A204.1 (cell line): ENCODE data around the gene PPP1R13B.

Source experiments
- FAIRE-seq: peaks from 2 replicates; lab custom pipeline; 2012; peaks lifted over from hg19 to GRCh38; lab: Jason Lieb, UNC

Gene PPP1R13B

DNA sequence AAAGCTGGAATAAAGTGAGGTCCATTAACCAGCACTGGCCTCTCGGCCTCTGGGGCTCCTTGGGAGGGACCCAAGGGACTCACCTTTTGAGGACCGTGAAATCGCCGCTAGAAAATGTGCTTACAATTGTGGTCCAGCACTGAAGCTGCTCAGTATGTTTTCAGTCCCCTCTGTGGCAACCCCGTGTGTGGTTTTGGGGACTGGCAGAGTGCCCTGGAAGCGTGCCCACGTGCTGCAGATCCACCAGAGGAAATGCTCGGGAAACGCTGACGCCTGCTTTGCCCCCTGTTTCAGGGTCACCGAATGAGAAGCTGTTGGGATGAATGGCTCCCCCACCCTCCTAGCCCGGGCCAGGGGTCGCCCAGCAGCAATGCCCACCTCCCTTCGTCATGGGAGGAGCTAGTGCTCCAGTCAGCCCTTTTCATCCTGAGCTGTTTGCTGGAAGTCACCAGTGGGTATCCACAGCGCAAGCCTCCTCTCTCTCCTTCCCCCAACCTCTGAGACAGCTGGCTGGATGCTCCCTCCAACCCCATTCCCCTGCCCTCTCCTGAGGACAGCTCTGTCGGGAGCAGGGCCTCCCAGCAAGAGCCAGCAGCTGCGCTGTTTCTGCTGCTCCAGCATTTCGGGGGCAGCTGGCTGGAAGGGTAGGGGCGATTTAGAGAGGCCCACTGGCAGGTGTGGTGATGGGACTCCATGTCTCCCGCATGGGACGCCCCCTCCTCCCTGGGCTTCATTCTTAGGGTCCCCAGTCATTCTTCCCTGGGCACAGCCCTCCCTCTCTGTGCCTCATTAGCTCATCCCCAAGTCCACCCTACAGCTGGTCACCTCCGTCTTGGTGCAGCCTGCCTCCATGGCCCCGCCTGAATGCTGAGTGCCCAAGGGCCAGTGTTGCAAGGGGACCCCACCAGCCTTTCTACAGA lies 33.2 kb upstream of the PPP1R13B start:
- FAIRE-seq: no peak

GRCh38 chr14:103879570-103880347 lies 32.4 kb upstream of the PPP1R13B start:
- FAIRE-seq: no peak

- FAIRE-seq: no peak
These were observed 31.8 kb upstream of the PPP1R13B start for GRCh38 chr14:103879118-103879569.

DNA sequence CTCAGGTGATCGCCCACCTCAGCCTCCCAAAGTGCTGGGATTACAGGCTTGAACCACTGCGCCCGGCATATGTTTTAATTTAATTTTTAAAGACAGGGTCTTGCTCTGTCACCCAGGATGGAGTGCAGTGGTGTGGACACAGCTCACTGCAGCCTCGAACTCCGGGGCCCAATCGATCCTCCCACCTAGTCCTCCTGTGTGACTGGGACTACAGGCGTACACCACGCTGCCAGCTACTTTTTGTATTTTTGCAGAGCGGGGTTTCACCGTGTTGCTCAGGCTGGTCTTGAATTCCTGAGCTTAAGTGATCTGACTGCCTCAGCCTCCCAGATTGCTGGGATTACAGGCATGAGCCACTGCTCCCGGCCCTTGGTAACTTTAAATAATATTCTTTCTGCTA lies 30.8 kb upstream of the PPP1R13B start:
- no peak for FAIRE-seq

GRCh38 chr14:103875010-103875409 lies 27.6 kb upstream of the PPP1R13B start:
- FAIRE-seq: no peak

- FAIRE-seq: no peak
These were observed 25.2 kb upstream of the PPP1R13B start for GRCh38 chr14:103872481-103873113.

DNA sequence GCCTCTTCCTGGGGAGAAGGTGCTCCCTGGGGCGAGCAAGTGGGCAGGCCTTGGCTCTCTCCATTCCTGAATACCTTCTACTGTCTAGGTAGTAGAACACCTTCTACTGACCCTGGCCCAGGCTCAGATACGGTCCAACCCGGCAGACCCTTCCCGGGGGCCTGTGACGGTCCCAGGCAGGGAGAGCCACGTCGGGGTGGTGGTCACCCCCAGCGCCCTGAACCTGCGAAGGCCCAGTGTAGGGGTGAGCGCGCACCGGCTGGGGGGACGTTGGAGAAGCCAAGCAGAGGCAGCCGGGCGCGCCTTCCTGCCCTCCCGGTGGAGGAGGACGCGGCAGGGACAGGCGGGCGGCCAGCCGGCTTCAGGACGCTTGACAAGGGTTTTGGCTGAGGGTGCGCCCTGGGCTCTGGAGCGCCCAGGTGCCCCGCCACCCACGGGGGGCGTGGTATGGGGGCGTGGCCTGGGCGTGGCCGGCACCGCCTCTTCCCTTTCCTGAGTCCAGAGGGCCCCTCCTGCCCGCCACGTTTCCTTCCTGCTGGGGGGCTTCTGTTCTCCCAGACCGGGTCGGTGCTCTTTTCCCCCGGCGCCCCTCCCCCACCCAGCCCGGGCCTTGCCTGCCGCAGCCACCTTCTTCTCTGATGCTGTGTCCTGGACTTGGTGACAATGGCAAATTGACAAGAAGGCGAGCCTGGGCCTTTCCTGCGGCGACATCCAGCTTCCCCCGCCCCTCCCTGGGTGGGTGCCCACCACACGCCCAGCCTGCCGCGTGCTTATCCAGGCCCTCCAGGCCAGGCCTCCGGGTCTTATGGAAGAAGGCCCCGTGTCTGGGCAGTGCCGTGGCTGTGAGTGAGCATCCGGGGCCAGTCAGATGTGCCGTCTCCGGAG lies 24.5 kb upstream of the PPP1R13B start:
- FAIRE-seq: no peak

DNA sequence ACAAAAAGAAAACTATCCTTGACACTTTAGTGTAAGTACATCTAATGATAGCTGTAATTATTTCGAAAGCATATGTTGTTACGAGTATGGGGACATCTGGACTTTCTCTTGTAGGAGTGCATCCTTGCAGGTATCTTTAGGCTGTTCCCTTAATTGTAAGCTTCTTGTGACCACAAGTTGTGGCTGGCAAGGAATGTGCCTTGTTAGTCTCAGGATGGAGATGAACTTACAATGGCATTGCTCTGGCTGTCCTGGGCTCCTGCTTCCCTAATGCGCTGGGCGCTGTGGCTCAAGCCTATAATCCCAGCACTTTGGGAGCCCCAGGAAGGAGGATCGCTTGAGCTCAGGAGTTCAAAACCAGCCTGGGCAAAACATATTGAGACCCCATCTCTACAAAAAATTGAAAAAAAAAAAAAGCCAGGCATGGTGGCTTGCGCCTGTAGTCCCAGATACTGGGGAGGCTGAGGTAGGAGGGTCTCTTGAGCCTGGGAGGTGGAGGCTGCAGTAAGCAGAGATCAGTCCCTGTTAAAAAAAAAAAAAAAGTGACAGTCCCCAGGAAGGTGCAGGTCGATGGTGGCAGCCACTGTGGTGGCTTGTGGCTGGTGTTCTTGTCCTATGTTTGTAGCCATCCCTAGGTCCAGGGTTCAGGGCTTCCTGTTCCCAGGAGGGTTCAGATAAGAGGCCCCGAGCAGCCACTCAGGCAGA lies 23.7 kb upstream of the PPP1R13B start:
- no peak for FAIRE-seq

GRCh38 chr14:103870144-103870876 lies 22.9 kb upstream of the PPP1R13B start:
- FAIRE-seq: no peak

- no peak for FAIRE-seq
These were observed 22.2 kb upstream of the PPP1R13B start for GRCh38 chr14:103869406-103870143.

- FAIRE-seq: no peak
These were observed 21.0 kb upstream of the PPP1R13B start for GRCh38 chr14:103868242-103868897.

GRCh38 chr14:103867523-103867953 lies 20.2 kb upstream of the PPP1R13B start:
- no peak for FAIRE-seq

DNA sequence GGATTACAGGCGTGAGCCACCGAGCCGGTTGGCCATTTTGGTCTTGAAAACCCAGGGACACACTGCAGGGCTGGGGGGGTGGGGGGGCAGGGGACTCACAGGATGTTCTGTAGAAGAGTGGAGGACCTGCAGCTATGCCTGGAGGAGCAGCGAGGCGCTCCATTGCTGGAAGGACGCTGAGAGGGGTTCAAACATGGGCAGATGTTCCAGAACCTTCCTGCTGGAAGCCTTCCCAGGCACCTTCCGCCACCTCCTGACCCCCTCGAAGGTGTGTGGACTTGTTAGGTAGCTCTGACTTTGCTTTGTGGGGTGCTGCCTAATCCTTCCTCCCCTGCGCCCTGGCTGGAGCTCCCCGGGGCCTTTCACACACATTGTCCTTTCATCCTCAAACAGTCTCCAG lies 19.6 kb upstream of the PPP1R13B start:
- FAIRE-seq: no peak

- FAIRE-seq: no peak
These were observed 15.9 kb upstream of the PPP1R13B start for GRCh38 chr14:103863245-103863644.

DNA sequence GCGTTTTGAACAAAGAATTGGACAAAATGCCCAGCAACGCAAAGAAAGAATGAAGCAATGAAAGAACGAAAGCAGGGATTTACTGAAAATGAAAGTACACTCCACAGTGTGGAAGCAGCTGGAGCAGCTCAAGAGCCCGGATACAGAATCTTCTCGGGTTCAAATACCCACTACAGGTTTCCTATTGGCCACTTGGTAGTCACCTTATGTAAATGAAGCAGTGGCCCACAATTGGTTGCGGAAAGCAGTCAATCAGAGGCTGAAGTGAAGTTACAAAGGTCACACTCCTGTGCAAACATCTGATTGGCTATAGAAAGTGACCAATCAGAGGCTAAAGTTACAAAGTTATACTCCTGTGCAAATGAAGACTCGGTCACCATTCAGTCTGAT lies 15.0 kb upstream of the PPP1R13B start:
- FAIRE-seq: no peak

GRCh38 chr14:103861413-103862392 lies 14.3 kb upstream of the PPP1R13B start:
- FAIRE-seq: no peak

GRCh38 chr14:103859416-103860202 lies 12.2 kb upstream of the PPP1R13B start:
- FAIRE-seq: no peak
